GM19395 (cell line): Measurements from ENCODE around the gene PIN1.

Experiments used
- ATAC-seq: cut with Tn5 transposase; IDR thresholded peaks from one replicate; pipeline ENCODE4 v1.9.1; 2021; ENCODE audit warnings: mild to moderate bottlenecking, moderate library complexity; ENCODE audit not compliant: unreplicated experiment

Gene PIN1

GRCh38 chr19:9854282-9854846, 19.2 kb downstream of the PIN1 start:
- ATAC-seq: no peak

DNA sequence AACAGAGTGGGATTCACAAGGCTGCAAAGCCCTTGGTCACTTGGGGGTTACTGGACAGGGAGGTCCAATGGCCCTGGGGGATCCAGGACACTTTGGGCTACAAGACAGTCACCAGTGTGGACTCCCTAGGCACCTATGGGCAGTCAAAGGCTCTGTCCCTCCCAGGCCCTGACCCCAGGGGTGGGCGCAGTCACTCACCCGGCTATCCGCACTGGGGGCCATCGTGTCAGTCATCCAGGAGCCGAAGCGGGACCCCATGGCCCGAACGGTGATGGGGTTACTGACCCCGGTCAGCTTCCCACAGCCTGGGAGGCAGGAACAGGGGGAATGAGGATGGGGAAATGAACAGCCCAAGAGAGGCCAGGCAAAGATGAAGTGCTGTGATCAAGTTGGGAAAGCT, 21.5 kb downstream of the PIN1 start:
- ATAC-seq: no peak

DNA sequence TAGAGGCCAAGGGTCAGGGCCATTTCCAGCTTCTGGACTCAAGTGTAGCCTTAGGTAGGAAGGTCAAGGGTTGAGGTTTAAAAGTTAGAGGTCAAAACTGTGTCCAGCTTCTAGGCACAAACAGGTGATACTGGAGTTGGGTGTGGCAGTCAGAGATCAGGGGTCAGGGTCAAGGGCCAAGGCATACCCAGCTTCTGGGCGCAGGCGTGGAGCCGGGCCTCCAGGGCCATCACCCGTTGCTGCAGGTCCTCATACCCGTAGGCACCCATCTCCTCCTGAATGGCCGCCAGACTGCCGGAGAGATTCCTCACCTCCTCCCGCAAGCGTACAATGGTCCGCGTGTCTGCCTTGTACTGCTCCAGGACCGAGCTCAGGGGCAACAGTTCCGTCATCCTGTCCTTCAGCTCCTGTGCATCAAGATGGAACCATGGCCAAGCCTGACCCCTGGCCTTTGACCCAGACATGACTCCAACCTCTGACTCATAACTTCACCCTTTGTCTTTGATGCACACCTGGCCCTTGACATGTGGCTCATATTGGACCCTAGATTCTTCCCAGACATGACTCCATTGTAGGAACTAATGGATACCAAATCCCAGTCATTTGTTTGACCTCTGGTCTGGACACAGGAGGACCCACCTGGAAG, 22.1 kb downstream of the PIN1 start:
- no peak for ATAC-seq

DNA sequence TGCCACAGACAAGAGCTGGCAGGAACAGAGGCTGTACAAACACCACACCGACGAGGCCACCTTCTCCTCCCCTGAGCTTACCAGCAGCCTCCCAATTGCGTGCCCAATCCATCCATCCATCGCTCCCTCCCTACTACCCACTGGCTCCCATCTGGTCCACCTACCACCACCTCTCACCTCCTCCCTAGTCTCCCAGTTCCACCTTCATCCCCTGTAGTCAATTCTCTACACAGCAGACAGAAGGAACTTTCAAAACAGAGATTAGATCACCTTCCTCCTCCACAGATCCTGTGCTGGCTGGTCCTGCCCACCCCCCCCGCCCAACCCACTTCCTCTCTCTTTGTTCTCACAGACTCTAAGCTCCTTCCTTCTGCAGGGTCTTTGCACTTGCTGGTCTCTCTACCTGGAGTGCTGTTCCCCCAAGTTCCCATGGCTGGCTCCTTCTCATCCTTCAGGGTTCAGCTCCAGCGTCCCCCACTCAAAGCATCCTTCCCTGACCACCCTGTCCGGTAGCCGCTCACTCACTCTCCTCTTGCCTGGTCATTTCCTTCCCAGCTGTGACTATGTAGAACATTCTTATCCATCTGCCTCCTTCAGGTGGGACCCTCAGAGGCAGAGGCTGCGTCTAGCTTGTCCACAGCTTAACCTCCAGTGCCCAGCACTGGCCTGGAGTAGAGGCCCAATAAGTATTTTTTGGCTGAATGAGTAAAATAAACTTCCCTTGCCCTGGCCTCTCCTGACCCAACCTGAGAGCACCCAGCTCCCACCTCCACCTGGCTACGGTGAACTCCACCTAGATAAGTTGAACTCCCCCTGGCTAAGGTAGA, 23.0 kb downstream of the PIN1 start:
- no peak for ATAC-seq

DNA sequence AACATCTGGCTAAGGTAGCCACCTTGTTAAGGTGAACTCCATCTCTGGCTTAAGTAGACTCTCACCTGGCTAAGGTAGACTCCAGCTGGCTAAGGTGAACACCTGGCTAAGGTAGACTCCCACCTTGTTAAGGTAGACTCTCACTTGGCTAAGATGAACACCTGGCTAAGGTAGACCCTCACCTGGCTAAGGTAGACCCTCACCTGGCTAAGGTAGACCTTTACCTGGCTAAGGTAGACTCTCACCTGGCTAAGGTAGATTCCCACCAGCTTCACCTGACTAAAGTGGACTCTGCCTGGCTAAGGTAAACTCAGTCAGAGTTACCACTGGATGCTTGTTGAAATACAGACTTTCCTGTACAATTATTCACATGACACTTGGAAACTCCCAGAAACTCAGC, 23.6 kb downstream of the PIN1 start:
- ATAC-seq: no peak

- ATAC-seq: no peak
Measured at GRCh38 chr19:9860407-9860806, 25.3 kb downstream of the PIN1 start.

DNA sequence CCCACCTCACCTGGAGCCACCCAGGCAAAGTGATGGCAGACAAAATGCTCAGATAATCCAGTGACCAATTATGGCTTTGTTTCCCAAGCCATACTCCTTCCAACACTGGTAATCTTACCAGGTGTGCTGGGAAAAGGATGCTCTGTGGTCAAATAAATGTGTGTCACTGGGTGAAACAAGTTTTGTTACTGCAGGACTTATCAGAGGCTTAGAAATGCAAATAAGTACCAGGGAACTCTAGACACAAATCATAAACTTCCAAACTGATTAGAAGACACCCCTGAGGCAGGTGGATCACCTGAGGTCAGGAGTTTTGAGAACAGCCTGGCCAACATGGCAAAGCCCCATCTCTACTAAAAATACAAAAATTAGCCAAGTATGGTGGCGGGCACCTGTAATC, 26.4 kb downstream of the PIN1 start:
- no peak for ATAC-seq

- no peak for ATAC-seq
Measured at GRCh38 chr19:9862938-9863337, 27.8 kb downstream of the PIN1 start.

- ATAC-seq: no peak
Measured at GRCh38 chr19:9863759-9864158, 28.6 kb downstream of the PIN1 start.

- ATAC-seq: no peak
Measured at GRCh38 chr19:9865732-9866501, 30.8 kb downstream of the PIN1 start.

- no peak for ATAC-seq
Measured at GRCh38 chr19:9868983-9869617, 34.0 kb downstream of the PIN1 start.

GRCh38 chr19:9871626-9872338, 36.7 kb downstream of the PIN1 start:
- no peak for ATAC-seq

DNA sequence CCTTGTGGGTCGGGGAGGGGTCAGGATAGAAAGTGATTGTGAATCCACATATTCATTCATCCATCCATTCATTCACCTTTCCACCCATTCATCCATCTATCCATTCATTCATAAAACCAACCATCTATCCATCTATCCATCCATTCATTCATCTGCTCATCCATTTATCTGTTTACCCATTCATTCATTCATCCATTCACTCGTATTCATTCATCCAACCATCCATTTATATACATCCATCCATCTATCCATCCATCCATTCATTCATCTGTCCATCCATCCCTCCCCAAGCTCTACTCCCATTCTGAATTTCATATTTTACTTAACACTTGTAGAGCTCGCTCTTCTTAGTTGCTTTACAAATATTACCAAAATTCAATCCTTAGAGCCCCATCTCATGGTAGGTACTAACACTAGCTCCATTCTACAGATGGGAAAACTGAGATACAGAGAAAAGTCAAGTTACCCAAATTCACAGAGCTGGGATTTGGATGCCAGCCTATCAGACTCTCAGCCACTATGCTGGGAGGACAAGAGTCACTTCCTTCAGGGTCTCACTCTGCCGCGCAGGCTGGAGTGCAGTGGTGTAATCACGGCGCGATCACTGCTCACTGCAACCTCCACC, 37.6 kb downstream of the PIN1 start:
- ATAC-seq: no peak

DNA sequence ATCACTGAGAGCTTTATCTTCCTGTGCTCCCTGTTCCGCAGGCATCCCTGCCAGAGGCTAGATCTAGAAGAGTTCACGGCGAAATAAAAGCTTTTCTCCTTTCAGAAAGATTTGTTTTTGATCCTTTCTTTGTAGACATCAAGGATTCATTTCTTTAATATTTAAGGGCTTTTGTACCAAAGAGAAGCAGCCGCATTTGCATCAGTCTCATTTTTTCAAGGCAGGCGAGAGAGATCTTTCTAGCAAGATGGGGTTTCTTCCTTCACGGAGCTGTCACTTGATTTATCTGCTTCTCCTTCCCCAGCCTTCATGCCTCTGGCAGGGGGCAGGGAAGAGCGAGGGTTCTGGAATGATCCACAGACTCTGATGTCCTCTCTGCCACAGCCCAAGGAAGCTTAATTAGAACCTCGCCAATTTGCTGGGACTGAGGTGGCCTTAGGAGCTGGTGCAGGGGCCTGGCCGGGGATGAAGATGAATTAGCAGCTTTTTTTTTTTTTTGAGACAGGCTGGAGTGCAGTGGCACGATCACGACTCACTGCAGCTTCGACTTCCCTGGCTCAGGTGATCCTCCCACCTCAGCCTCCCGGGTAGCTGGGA, 40.0 kb downstream of the PIN1 start:
- ATAC-seq: no peak

DNA sequence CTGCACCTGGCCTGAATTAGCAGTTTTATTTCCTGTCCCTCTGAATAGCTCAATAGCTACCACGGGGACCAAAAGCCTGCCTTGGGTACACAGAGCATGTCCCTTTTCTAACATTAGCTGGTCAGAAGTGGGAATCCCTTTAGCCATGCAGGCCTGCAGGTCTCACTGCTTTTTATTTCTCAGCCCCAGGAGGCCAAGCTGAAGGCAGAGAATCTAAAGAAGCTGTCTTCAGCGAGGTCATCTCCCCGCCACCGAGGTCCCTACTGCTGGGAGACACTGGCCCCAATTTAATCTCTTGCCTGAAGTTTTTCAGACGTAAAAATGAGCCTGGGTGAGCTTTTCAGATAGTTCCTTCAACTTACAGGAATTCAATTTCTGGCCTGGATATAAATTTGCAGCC, 40.7 kb downstream of the PIN1 start:
- ATAC-seq: no peak

- ATAC-seq: no peak
Measured at GRCh38 chr19:9877780-9878510, 42.8 kb downstream of the PIN1 start.

GRCh38 chr19:9878511-9879196, 43.5 kb downstream of the PIN1 start:
- ATAC-seq: no peak

DNA sequence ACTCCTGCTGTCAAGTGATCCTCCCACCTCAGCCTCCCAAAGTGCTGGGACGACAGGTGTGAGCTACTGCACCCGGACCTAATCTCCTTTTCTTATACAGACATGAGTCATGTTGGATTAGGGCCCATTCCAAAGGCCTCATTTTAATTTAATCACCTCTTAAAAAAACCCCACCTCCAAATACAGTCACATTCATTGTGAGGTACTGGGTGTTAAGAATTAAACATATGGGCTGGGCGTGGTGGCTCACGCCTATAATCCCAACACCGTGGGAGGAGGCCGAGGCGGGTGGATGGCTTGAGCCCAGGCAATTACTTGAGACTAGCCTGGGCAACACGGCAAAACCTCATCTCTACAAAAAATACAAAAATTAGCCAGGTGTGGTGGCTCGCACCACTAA, 46.6 kb downstream of the PIN1 start:
- ATAC-seq: no peak
